Body of pancreas (tissue), 4 donors: ENCODE results near the gene FAM53C.

Experiments
- POLR2A ChIP-seq, 3 donors: fragments of 450-650 bp; IDR thresholded peaks; one replicate each; pipeline ENCODE4 v1.6.1; 2016; ENCODE audit warnings: antibody characterized with exemption in 3 of 3, mild to moderate bottlenecking in 2 of 3
- TF ChIP-seq, protein P1 (sequence below), 7 experiments: fragments of 450-650 bp in 4 of 7; fragments of 200-600 bp in 3 of 7; sonication (generic) in 3 of 7; IDR thresholded peaks; one replicate each; pipeline ENCODE4 v1.5.1; 2016 to 2019; ENCODE audit warnings: antibody characterized with exemption in 7 of 7

DNA sequence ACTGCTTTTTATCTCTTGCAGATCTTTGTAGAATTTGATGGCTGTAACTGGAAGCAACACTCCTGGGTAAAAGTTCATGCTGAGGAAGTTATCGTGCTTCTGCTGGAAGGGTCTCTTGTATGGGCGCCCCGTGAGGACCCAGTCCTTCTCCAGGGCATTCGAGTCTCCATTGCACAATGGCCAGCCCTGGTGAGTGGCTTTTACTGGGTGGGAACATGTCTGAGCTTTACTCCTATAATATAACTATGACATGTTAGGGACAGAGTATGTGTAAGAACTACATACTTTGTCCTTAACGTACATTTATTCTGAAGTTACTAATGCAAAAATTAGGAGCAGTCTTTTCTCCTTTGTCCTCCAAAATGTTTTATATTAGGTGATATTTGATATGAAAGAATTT, 34.6 kb downstream of the FAM53C start:
- TF ChIP-seq, protein P1, sequence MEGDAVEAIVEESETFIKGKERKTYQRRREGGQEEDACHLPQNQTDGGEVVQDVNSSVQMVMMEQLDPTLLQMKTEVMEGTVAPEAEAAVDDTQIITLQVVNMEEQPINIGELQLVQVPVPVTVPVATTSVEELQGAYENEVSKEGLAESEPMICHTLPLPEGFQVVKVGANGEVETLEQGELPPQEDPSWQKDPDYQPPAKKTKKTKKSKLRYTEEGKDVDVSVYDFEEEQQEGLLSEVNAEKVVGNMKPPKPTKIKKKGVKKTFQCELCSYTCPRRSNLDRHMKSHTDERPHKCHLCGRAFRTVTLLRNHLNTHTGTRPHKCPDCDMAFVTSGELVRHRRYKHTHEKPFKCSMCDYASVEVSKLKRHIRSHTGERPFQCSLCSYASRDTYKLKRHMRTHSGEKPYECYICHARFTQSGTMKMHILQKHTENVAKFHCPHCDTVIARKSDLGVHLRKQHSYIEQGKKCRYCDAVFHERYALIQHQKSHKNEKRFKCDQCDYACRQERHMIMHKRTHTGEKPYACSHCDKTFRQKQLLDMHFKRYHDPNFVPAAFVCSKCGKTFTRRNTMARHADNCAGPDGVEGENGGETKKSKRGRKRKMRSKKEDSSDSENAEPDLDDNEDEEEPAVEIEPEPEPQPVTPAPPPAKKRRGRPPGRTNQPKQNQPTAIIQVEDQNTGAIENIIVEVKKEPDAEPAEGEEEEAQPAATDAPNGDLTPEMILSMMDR (IDR thresholded peaks at IDR 0.05) = no peak
- TF ChIP-seq POLR2A (IDR thresholded peaks at IDR 0.05) = no peak
